ENCODE results near the gene ZBTB44.
"Not testable (repeated sequence)": the region's sequence is repeated elsewhere in the genome, so short reads cannot be mapped to it uniquely, and the experiment has no call there.

ZBTB44 gene

GRCh38 chr11:130194241-130195023 is 120.3 kb downstream of the ZBTB44 start:
- DNase-seq, result no peak

- DNase-seq, result not testable (repeated sequence)
Measured at GRCh38 chr11:130193551-130193950, 121.2 kb downstream of the ZBTB44 start.

- DNase-seq, result no peak
Measured at GRCh38 chr11:130192845-130193267, 121.9 kb downstream of the ZBTB44 start.

- DNase-seq, result no peak
Measured at GRCh38 chr11:130191896-130192295, 122.8 kb downstream of the ZBTB44 start.

GRCh38 chr11:130190371-130190881 is 124.3 kb downstream of the ZBTB44 start:
- DNase-seq, result no peak

GRCh38 chr11:130189492-130190210 is 125.1 kb downstream of the ZBTB44 start:
- no peak for DNase-seq

GRCh38 chr11:130188585-130189347 is 126.0 kb downstream of the ZBTB44 start:
- DNase-seq, result no peak

GRCh38 chr11:130188047-130188446 is 126.7 kb downstream of the ZBTB44 start:
- no peak for DNase-seq

GRCh38 chr11:130187096-130187495 is 127.6 kb downstream of the ZBTB44 start:
- DNase-seq, result no peak

GRCh38 chr11:130183878-130184610 is 130.7 kb downstream of the ZBTB44 start:
- no peak for DNase-seq

GRCh38 chr11:130181295-130182272 is 133.1 kb downstream of the ZBTB44 start:
- DNase-seq, result peak; percentile 40

- no peak for DNase-seq
Measured at GRCh38 chr11:130180896-130181294, 133.8 kb downstream of the ZBTB44 start.

- DNase-seq, result no peak
Measured at GRCh38 chr11:130180491-130180890, 134.2 kb downstream of the ZBTB44 start.

- DNase-seq, result no peak
Measured at GRCh38 chr11:130179396-130180306, 135.1 kb downstream of the ZBTB44 start.

GRCh38 chr11:130178441-130179339 is 136.0 kb downstream of the ZBTB44 start:
- DNase-seq, result no peak

GRCh38 chr11:130177782-130178181 is 136.9 kb downstream of the ZBTB44 start:
- DNase-seq, result no peak
